HG02981 (cell line): ENCODE measurements around the gene DBT.
"Not testable (repeated sequence)": the region's sequence is repeated elsewhere in the genome, so short reads cannot be mapped to it uniquely, and the experiment has no call there.

Experiments used
- ATAC-seq: cut with Tn5 transposase; IDR thresholded peaks from one replicate; pipeline ENCODE4 v1.9.1; 2021; ENCODE audit warnings: mild to moderate bottlenecking, moderate library complexity; ENCODE audit not compliant: unreplicated experiment

Gene DBT

DNA sequence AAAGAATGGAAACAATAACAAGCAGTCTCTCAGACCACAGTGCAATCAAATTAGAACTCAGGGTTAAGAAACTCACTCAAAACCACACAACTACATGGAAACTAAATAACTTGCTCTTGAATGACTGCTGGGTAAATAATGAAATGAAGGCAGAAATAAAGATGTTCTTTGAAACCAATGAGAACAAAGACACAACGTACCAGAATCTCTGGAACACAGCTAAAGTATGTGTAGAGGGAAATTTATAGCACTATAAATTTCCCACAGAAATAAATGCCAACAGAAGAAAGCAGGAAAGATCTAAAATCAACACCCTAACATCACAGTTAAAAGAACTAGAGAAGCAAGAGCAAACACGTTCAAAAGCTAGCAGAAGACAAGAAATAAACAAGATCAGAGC, 46.9 kb downstream of the DBT start:
- ATAC-seq: not testable (repeated sequence)

DNA sequence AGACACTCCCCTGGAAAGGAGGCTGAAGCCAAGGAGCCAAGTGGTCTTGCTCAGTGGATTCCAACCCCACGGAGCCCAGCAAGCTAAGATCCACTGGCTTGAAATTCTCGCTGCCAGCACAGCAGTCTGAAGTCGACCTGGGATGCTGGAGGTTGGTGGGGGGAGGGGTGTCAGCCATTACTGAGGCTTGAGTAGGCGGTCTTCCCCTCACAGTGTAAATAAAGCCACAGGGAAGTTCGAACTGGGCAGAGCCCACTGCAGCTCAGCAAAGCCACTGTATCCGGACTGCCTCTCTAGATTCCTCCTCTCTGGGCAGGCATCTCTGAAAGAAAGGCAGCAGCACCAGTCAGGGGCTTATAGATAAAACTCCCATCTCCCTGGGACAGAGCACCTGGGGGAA, 49.6 kb downstream of the DBT start:
- not testable (repeated sequence) for ATAC-seq

GRCh38 chr1:100198596-100198995, 51.0 kb downstream of the DBT start:
- ATAC-seq: no peak

DNA sequence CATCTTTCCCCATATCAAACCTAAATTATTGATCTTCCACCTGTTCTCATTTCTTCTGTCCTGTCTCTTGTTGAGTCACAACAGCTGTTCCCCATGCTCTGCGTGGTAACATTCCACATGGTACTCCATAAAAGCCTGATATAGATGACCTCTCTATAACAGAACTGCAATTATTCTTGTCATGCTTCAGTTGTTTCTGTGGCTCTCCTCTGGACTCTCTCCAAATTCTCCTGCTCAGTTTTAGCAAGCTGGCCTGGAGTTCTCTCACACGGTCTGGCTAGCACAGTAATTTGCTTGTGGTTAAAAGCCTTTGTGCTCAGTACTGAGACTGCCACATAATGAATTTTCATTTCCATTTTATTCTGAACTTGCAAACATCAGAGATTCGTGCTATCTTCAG, 61.0 kb downstream of the DBT start:
- peak; percentile 57 for ATAC-seq

DNA sequence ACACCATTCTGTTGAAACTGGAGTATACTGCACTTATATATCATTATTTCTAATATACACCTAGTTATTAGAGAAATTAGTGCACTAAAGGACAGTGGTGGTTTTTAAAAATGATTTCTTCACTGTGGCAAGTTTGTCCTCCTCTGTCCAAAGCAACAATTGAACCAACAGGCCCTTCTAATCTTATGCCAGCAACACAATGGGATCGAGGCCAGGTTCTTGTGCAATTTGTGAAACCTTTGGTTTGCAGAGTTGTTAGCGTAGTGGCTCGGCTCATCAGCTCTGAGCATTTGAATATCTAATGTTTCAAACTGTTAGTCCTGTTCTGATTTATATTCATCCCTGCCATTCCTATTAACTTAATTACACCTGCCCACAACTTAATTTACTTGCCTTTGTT, 61.7 kb downstream of the DBT start:
- ATAC-seq: no peak

DNA sequence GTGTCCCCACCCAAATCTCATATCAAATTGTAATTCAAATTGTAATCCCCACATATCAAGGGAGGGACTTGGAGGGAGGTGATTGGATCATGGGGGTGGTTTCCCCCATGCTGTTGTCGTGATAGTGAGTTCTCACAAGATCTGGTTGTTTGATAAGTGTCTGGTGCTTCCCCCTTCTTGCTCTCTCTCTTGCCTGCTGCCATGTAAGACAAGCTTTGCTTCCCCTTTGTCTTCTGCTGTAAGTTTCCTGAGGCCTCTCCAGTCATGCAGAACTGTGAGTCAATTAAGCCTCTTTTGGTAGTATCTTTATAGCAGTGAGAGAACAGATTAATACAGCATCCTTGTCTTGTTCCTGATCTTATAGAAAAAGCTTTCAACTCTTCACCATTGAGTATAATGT, 65.1 kb downstream of the DBT start:
- no peak for ATAC-seq

- ATAC-seq: no peak
These were observed 66.3 kb downstream of the DBT start for GRCh38 chr1:100183370-100183769.

GRCh38 chr1:100178091-100178490, 71.5 kb downstream of the DBT start, which contains the start of gene LRRC39:
Gene LRRC39, minus strand, starts transcription at chr1:100178256. Its CDS starts 9,740 bp downstream, at chr1:100168516.
- no peak for ATAC-seq

GRCh38 chr1:100177295-100178041, 72.2 kb downstream of the DBT start:
- no peak for ATAC-seq

GRCh38 chr1:100168051-100168450, 81.6 kb downstream of the DBT start:
- no peak for ATAC-seq

GRCh38 chr1:100164702-100165101, 84.9 kb downstream of the DBT start:
- ATAC-seq: no peak

- ATAC-seq: no peak
These were observed 85.4 kb downstream of the DBT start for GRCh38 chr1:100164216-100164615.

GRCh38 chr1:100162881-100163280, 86.8 kb downstream of the DBT start:
- no peak for ATAC-seq

DNA sequence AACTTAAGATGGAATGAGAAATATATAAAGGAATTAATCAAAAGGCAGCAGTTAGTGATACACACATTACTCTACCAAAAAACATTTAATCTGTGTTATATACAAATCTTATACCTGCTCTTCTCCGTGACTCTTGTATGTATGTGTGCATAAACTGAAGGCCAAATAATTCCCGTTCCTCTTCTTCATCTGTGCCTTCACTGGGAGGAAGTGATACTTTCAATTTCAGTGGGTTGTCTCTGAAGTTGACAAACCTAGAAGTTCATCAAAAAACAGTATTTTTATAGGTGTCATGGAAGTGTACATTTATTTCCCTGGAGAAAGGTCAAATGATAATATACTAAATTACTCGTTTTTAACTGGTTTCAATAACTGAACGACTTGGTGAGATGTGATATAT, 97.4 kb downstream of the DBT start:
- ATAC-seq: no peak

DNA sequence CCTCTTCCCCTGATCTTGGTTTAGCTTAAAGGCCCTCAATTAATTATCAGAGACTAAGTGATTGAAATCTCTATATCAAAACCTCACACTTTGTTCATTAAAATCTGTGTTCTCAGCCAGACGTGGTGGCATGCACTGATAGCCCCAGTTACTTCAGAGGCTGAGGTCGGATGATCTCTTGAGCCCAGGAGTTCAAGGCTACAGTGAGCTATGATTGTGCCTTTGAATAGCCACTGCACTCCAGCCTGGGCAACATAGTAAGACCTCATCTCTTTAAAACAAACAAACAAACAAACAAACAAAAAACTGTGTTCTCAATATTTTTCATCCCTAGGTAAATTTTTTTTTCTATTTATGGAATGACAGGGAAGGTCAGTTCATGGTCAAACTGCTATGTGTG, 98.0 kb downstream of the DBT start:
- ATAC-seq: no peak

- no peak for ATAC-seq
These were observed 101.8 kb downstream of the DBT start for GRCh38 chr1:100147875-100148274.

GRCh38 chr1:100146958-100147357, 102.7 kb downstream of the DBT start:
- ATAC-seq: no peak

GRCh38 chr1:100145116-100145515, 104.5 kb downstream of the DBT start:
- ATAC-seq: no peak

DNA sequence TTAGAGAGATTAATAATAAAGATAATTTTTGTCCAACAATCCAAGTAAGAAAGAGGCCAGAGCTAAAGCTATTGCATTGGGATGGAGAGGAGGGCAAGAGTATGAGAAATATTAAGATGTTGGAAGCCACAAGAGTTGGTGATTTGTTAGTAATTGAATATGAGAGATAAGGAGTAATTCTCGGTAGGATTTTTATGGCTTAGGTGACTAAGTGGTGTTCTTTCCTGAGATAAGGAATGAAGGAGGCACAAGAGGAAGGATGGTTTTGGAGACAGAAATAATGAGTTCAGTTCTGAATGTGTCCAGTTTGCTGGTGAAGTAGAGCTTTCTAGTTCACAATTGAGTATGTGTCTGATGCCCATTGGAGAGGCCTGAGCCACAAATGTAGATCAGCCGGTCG, 107.3 kb downstream of the DBT start:
- no peak for ATAC-seq

DNA sequence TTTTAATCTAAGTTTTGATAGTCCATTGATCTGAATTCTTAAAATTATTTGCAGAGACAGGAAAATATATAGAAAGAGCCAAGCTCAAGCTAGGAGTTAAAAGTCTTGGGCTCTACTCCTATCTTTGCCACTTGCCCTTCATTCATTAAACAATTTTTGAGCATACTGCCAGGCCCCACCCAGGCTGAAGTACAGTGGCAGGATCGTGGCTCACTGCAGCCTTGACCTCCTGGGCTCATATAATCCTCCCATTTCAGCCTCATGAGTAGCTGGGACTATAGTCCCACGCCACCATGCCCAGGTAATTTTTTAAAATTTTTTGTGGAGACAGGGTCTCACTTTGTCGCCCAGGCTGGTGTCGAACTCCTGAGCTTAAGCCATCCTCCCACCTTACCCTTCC, 108.4 kb downstream of the DBT start:
- no peak for ATAC-seq

GRCh38 chr1:100137602-100138001, 112.0 kb downstream of the DBT start:
- no peak for ATAC-seq
